Omental fat pad (tissue), 4 donors: ENCODE results near the gene GUCY1A2. TPM values are rescaled to one million over a fixed set of nuclear protein-coding genes. Genes with fewer than 3 reads are reported as not detected.

Source experiments
- ATAC-seq: fragments of 150-250 bp; one replicate; pipeline ENCODE4 v1.9.1; 2016; ENCODE audit warnings: mild to moderate bottlenecking, moderate library complexity; ENCODE audit not compliant: low FRiP score
- DNase-seq: peaks from one replicate; pipeline ENCODE4 v3.0.0-alpha.2; 2019; ENCODE audit warnings: low spot score
- total RNA-seq, 4 donors: library from RNA; depleted of rRNA; stranded (reverse); fragments of >200 nt; gene quantifications; one replicate each; pipeline ENCODE4 v1.1.0, GENCODE V29; 2016
- TF ChIP-seq, protein P1 (sequence below), 3 donors: fragments of 450-650 bp; IDR thresholded peaks; one replicate each; pipeline ENCODE4 v1.5.1; 2016 to 2017; ENCODE audit warnings: antibody characterized with exemption in 3 of 3, mild to moderate bottlenecking in 3 of 3, moderate library complexity in 2 of 3

Gene GUCY1A2
- total RNA-seq, 4 donors from 2014 or later: 2.8 to 26.6 (median 5.1) TPM

DNA sequence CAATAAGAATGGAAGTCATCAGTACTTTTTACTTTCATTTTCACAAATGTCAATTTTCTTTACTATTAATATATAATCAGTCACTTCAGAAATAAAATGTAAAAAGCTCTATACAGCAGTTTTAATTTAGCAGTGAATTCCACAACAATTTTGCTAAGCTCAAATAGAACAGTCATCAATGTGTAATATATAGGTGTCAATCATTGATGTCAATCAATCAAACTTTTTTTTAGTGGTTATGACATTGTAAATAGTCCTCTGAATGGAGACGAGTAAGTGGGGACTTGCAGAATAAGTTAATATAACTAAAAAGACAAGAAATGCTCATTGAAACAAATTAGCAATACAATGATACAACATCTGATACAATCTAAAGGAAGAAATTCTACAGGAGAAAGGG lies 327.4 kb downstream of the GUCY1A2 start:
- no peak for DNase-seq
- TF ChIP-seq, protein P1, sequence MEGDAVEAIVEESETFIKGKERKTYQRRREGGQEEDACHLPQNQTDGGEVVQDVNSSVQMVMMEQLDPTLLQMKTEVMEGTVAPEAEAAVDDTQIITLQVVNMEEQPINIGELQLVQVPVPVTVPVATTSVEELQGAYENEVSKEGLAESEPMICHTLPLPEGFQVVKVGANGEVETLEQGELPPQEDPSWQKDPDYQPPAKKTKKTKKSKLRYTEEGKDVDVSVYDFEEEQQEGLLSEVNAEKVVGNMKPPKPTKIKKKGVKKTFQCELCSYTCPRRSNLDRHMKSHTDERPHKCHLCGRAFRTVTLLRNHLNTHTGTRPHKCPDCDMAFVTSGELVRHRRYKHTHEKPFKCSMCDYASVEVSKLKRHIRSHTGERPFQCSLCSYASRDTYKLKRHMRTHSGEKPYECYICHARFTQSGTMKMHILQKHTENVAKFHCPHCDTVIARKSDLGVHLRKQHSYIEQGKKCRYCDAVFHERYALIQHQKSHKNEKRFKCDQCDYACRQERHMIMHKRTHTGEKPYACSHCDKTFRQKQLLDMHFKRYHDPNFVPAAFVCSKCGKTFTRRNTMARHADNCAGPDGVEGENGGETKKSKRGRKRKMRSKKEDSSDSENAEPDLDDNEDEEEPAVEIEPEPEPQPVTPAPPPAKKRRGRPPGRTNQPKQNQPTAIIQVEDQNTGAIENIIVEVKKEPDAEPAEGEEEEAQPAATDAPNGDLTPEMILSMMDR (IDR thresholded peaks at IDR 0.05): no peak
- ATAC-seq: no peak

DNA sequence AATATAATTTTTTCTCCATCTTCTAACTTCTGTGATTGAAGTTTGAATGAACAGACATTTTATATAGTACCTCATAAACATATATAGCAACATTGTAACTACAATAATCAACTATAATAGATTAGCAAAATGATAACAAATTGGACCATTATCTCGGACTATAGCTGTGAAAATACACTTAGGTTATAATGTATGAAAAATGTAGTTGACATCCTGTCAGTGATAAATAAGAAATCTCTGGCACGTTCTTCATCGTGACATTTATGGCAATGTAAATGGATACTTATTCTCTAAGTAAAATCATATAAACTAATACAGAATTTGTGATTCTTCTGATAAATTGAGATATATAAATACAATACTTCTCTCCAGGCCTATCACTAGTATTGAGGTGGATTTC lies 333.3 kb downstream of the GUCY1A2 start:
- no peak for ATAC-seq
- TF ChIP-seq, protein P1 (IDR thresholded peaks at IDR 0.05): no peak
- no peak for DNase-seq

DNA sequence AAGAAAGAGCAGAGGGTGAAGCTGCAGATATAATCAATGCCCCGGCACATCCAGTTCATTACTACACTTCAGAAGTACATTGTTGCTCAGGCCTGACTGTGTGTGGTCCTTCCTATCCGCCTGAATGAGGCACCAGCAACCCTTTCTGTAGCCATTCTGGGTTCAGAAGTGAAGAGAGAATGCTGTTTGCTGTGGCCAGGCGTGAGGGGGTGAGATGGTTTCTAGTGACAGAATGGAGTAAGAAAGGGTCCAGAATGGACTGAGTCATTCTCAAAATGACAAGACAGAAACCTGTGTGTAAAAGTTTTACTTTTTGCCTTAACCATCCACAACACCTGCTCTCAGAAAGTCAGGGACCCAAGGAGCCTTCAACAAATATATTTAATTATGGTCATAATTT lies 334.8 kb downstream of the GUCY1A2 start:
- DNase-seq (no peak), ATAC-seq (no peak)
- TF ChIP-seq, protein P1 (IDR thresholded peaks at IDR 0.05): no peak

DNA sequence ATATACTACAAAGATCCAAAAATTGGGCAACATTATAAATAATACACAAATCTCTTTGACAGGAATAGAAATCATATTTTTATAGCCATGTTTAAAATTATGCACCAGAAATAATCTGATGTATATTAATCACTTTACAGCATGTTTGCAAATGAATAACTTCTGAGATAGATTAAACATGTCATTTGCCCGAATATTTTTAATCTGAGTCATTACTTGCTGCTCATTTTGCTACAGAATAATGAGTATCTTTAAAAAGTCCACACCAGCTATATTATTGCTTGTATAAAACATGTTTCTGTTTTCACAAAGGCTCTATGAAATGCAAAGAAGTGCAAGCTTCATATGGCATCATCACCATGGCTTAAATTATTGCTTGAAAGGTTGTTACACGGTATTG lies 336.8 kb downstream of the GUCY1A2 start:
- no peak for ATAC-seq
- TF ChIP-seq, protein P1 (IDR thresholded peaks at IDR 0.05): no peak
- DNase-seq: no peak

DNA sequence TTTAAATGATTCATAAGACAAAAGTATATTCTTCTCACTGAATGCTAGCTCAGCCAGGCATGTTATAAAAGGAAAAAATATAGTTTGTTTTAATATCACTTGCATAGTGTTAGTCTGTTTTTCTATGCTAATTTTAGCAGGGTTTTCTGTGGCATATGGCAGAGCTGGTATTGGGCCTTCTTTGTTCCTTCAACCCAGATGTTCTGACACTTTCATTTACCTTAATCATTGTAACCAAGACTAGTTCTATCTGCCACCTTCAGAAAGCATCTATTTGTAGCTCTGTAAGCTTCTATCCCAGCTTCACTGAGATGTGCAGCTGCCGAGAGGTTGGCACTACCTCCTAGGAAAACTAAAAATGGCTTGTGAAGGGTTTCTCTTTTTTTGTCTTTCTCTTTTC lies 338.7 kb downstream of the GUCY1A2 start:
- no peak for DNase-seq
- ATAC-seq: no peak
- TF ChIP-seq, protein P1 (IDR thresholded peaks at IDR 0.05): no peak

GRCh38 chr11:106679181-106679580 lies 339.1 kb downstream of the GUCY1A2 start:
- TF ChIP-seq, protein P1 (IDR thresholded peaks at IDR 0.05): no peak
- ATAC-seq: no peak
- DNase-seq: no peak

DNA sequence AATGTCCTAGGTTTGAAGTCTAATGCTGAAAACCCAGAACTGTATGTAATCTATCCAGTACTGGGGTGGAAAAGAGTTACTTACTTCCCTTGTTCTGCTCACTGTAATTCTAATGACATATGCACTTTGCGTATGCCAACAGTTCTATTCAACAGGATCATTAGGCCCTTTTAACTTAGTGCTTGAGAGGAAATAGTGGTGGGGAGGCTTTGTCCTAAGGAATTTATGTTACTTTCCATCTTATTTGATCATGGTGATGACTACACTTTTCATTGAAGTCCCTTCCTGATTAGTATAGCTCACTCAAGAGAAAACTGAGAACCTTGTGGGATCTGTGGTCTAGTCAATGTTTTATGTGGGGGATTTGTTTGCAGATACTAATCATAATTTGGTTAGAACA lies 348.2 kb downstream of the GUCY1A2 start:
- no peak for DNase-seq
- no peak for ATAC-seq
- TF ChIP-seq, protein P1 (IDR thresholded peaks at IDR 0.05): no peak
